Colonic mucosa (tissue), 4 donors: ENCODE measurements around the gene CD58. TPM values are rescaled to one million over a fixed set of nuclear protein-coding genes. Genes with fewer than 3 reads are reported as not detected.
A peak's percentile ranks its signal among the peaks of the same experiment; 100 is the strongest.
"Not testable (repeated sequence)": the region's sequence is repeated elsewhere in the genome, so short reads cannot be mapped to it uniquely, and the experiment has no call there.

ENCODE experiments used
- DNase-seq: peaks from one replicate; pipeline ENCODE4 v3.0.0-alpha.2; 2020
- H3K27ac ChIP-seq: fragments of 200-600 bp; one replicate; pipeline ENCODE4 v1.8.0; 2021
- H3K27me3 ChIP-seq: fragments of 200-600 bp; one replicate; pipeline ENCODE4 v1.8.0; 2021
- H3K36me3 ChIP-seq: fragments of 200-600 bp; one replicate; pipeline ENCODE4 v1.8.0; 2021
- H3K4me1 ChIP-seq: fragments of 200-600 bp; one replicate; pipeline ENCODE4 v1.8.0; 2021; ENCODE audit warnings: mild to moderate bottlenecking
- H3K4me3 ChIP-seq: fragments of 200-600 bp; one replicate; pipeline ENCODE4 v1.8.0; 2021
- H3K9ac ChIP-seq, 2 donors: one replicate each; pipeline ENCODE4 v1.7.0; 2013; ENCODE audit warnings: control low read depth in 2 of 2, low read depth in 2 of 2, low read length in 2 of 2
- H3K9me3 ChIP-seq: fragments of 200-600 bp; one replicate; pipeline ENCODE4 v1.8.0; 2021
- intact Hi-C: fragments of 100-400 bp; cut with DNase I; formaldehyde crosslinking; loops from one replicate; pipeline ENCODE4 v1.14.1; 2022
- total RNA-seq, 2 donors: library from RNA; stranded (reverse); fragmentation: NEBNext Ultra II Directional in 1 of 2; extraction: Animal tissue kit (Norgen Biotek cat#: 25700) in 1 of 2; gene quantifications; one replicate each; pipeline ENCODE4 v1.2.1, GENCODE V29; 2021
- TF ChIP-seq, protein P1 (sequence below): fragments of 200-600 bp; IDR thresholded peaks from one replicate; pipeline ENCODE4 v1.8.0; 2022; ENCODE audit warnings: antibody characterized with exemption, mild to moderate bottlenecking
- donor health status: healthy.
- donor health status: DM: no; HTN: no; CAD: no.
- donor health status: DM: no; HTN: no; CAD: no.

The CD58 gene
- total RNA-seq, 2 donors from 2014 or later, result 16.1 to 25.9 TPM

DNA sequence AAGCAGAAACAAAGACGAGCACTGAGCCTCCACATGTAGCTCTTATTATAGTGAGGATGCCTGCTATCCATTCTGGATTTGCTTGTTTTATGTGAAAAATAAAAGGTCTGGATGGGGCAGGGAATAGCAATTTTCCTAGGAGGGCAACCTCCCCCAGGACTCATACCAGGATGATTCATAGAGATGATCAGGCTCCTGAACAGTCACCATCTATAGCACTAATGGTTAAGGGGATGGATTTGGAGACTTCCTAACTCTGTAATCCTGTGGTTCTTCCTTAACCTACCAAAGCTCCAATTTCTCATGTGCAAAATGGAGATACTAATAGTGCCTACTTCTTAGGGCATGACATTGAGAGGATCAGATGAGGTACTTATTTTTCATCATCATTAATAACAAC lies 34.5 kb upstream of the CD58 start:
- no peak overlapping the region for H3K4me3 ChIP-seq
- no peaks in the 10 kb centered on the region for H3K27me3 ChIP-seq
- TF ChIP-seq, protein P1, sequence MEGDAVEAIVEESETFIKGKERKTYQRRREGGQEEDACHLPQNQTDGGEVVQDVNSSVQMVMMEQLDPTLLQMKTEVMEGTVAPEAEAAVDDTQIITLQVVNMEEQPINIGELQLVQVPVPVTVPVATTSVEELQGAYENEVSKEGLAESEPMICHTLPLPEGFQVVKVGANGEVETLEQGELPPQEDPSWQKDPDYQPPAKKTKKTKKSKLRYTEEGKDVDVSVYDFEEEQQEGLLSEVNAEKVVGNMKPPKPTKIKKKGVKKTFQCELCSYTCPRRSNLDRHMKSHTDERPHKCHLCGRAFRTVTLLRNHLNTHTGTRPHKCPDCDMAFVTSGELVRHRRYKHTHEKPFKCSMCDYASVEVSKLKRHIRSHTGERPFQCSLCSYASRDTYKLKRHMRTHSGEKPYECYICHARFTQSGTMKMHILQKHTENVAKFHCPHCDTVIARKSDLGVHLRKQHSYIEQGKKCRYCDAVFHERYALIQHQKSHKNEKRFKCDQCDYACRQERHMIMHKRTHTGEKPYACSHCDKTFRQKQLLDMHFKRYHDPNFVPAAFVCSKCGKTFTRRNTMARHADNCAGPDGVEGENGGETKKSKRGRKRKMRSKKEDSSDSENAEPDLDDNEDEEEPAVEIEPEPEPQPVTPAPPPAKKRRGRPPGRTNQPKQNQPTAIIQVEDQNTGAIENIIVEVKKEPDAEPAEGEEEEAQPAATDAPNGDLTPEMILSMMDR, result no peak
- no peak overlapping the region for H3K9ac ChIP-seq
- no peaks in the 10 kb centered on the region for H3K4me1 ChIP-seq
- no peaks in the 10 kb centered on the region for H3K9me3 ChIP-seq
- DNase-seq, result no peak
- no peak overlapping the region for H3K27ac ChIP-seq
- H3K36me3 ChIP-seq, result no peaks in the 10 kb centered on the region
- intact Hi-C loops, result no loop called here

DNA sequence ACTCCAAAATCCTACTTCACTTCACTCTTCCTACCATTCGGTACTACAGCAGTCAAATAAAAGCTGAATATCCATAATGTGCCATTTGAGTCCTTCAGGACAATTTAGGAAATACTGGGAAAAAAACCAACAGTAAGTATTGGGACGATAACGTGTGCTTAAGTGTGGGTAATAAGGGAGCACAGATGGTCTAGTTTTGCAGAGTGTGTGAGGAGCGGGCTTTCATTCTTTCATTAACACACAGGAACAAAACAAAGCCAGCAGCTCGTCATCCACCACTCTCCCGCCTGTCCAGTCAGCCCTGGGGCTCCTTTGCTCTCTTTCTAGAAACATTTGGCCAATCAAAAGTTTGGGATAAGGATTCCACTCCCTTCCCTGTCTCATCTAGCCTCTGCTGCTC lies 33.6 kb upstream of the CD58 start:
- intact Hi-C loops, H3K27ac ChIP-seq, H3K36me3 ChIP-seq, H3K27me3 ChIP-seq, H3K4me3 ChIP-seq, H3K9me3 ChIP-seq, DNase-seq, H3K4me1 ChIP-seq, H3K9ac ChIP-seq: not testable (repeated sequence)

DNA sequence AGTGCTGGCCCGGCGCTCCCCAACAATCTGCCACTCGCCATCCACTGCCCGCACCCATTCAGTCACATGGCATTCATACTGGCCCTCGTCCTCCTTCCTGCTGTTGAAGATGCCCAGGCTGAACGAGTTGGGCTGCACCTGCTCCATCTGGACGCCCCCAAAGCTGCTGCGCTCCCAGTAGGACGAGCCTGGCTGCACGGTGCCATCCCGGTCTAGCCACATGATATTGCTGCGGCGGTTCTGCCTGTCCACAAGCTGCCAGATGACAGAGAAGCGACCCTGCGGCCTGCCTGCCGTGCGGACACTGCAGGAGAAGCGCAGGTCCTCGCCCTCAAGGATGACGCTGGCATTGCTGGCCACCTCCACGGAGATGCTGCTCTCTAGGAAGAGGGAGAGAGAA lies 32.8 kb upstream of the CD58 start:
- H3K4me3 ChIP-seq, H3K27ac ChIP-seq, DNase-seq, intact Hi-C loops, H3K9ac ChIP-seq, H3K36me3 ChIP-seq, H3K9me3 ChIP-seq, H3K27me3 ChIP-seq, H3K4me1 ChIP-seq: not testable (repeated sequence)

DNA sequence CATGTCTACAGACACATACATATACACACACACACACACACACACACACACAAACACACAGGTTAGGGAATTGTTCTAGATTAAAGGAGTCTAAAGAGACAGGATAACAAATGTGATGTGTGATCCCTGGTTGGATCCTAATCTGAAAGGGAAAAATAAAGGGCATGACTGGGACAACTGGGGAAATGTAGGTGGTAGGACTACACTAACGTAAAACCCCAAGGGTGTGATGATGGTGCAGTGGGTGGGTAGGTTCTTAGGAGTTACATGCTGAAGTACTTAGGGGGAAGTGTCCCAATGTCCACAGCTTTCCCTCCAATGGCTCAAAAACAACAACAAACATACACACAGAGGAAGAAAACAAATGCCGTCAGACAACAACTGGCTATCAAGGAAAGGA lies 28.5 kb upstream of the CD58 start:
- DNase-seq, intact Hi-C loops, H3K36me3 ChIP-seq, H3K9ac ChIP-seq, H3K27me3 ChIP-seq, H3K4me3 ChIP-seq, H3K4me1 ChIP-seq, H3K9me3 ChIP-seq, H3K27ac ChIP-seq: not testable (repeated sequence)

DNA sequence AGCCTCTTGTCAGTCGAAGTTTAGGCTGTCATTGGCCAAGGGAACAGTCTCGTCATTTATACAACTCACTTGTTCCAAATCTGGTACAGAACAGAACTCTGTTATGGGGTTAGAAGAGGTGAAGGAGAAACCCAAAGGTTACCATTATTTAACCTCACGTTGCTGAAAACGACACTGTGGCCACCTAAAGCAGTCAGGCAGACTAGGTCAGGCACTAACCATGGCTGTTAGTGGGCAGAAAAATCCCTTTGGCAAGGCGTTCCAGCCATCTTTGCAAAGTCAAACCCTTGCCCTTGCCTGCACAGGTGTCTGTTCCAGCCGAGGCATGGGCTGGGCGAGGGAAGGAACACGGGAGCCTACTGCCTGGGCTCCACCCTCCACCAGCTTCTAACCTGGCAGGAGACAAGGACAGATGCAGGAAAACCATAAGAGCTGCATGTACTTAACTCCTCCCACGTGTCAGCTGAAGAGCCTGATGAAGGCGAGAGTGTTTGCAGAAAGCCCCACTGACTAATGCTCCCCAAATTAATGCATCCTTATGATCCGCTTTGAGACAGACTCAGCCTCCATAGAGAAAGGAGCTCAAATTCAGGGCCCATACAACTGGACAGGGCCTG lies 27.7 kb upstream of the CD58 start:
- H3K27ac ChIP-seq, intact Hi-C loops, H3K36me3 ChIP-seq, H3K4me1 ChIP-seq, H3K27me3 ChIP-seq, H3K9me3 ChIP-seq, H3K4me3 ChIP-seq, H3K9ac ChIP-seq: not testable (repeated sequence)
- DNase-seq, result peak; percentile 77

DNA sequence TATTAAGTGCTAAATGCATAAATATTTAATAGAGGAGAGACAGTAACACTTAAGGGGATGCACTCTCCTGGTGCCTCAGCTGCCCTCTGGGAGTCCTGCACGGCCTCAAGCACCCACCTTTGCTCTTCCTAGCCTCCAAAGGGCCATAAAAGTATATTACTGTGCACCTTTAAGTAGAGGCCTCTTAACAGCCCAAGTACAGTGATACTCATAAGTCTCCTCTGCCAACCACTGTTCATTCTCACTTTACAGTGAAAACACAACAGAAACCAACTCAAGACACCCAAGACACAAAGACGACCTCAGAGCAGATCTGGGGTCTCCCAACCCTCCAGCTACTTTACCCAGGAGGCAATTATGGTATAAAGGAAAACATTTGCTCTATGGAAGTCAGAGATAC lies 26.6 kb upstream of the CD58 start:
- intact Hi-C loops, H3K4me3 ChIP-seq, H3K9ac ChIP-seq, DNase-seq, H3K4me1 ChIP-seq, H3K36me3 ChIP-seq, H3K9me3 ChIP-seq, H3K27me3 ChIP-seq: not testable (repeated sequence)
- peak overlapping the region; percentile 56 for H3K27ac ChIP-seq

DNA sequence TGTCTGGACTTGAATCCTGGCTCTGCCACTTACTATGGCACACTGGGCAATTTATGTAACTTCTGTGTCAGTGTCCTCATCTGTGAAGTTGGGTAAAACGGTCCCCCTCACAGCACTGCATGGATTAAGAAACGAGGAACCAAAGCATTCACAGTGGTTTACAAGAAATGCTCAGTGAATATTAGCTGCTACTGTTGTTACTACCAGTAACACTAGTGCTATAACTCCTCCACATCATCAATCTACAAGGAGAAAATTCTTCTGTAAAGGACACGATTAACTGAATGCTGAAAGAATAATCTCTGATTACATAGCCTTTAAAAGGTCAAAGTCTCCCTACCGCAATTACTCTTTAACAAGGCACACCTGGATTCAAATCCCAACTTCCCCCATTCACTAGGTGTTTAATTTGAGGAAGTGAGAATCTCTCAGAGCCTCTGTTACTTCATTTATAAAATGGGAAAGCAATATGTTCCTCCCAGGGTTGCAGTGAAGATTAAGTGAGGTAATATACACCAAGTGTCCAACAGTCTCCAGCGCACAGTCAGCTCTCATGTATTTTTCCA lies 26.0 kb upstream of the CD58 start:
- intact Hi-C loops, H3K27me3 ChIP-seq, DNase-seq, H3K36me3 ChIP-seq, H3K9me3 ChIP-seq, H3K4me1 ChIP-seq, H3K9ac ChIP-seq, H3K4me3 ChIP-seq: not testable (repeated sequence)
- peak overlapping the region; percentile 56 for H3K27ac ChIP-seq

DNA sequence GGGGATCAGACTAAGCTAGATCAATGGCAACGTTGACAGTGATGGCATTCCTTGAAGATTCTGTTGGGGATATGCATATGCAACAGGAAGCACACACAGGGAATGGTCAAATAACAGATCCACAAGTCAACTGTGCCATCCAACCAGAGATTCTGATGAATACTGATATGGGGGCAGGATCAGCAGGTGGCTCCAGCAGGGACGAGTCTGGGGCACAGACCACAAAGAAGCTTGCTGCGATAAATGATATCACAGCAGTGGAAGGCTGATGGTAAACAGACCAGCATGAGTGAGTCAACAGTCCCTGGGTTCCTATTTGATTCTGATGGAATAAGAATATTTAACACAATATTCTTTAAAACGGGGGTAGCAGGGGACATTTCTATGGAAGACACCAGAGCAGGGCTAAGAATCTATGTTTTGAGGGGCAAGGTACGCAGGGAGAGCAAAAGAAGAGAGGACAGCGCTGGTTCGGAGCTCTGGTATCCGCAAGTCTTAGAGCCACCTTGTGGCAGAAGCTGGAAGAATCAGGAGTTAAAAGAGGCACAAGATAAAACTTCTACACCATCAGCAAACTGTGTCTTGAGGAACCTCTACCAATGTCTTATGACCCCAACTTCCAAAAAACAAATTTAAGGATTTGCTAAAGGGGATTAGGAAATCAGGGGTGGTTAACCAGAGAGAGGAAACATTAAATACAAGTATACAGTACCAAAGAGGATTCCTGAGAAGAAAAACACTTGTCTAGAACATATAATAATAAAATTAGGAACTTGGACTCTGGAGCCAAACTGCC lies 25.3 kb upstream of the CD58 start:
- peak; percentile 87 for DNase-seq
- H3K27me3 ChIP-seq, H3K9me3 ChIP-seq, H3K36me3 ChIP-seq, H3K4me3 ChIP-seq, H3K9ac ChIP-seq, H3K4me1 ChIP-seq, intact Hi-C loops: not testable (repeated sequence)
- H3K27ac ChIP-seq, result peak overlapping the region; percentile 56
- TF ChIP-seq, protein P1, result peak; percentile 53
